GM12892 (cell line): ENCODE data around the gene MRPS27.

Experiments
- POLR2AphosphoS5 ChIP-seq: IDR thresholded peaks from 2 replicates; pipeline ENCODE4 v1.6.1; 2011; ENCODE audit warnings: low read depth, low read length, control low read depth
- TAF1 ChIP-seq: IDR thresholded peaks from 2 replicates; pipeline ENCODE4 v1.6.1; 2011; ENCODE audit warnings: low read depth, mild to moderate bottlenecking, control low read depth, low read length, borderline replicate concordance

DNA sequence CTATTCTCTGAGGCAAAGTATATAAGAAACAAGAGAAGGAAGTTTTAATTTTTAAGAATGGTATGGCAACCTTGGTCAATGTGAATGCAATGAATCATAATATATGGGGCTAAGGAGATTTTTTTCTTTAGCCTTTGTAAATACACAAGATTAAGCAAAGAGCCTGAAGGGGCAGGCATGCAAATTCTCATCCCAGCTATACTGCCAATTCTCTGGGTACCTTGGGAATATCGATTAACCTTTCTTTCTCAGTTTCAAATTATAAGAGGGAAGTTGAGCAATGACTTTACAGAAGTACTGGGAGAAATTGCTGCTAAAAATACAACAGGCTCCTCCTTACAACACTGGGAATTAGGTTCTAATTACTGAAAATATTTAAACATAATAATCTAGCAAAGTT, 97.5 kb downstream of the MRPS27 start:
- no peak for TF ChIP-seq TAF1
- no peak for TF ChIP-seq POLR2AphosphoS5
